A673 (cell line): Measurements from ENCODE around the gene FAM120B. TPM values are rescaled to one million over a fixed set of nuclear protein-coding genes. Genes with fewer than 3 reads are reported as not detected.

Source experiments
- BruUV-seq: library from RNA; stranded (reverse); fragments of 400-500 nt; replicated peaks from 2 replicates; lab custom pipeline; 2021; lab: Mats Ljungman, UMichigan
- CTCF ChIA-PET: fragments of 300-600 bp; sonication (Branson Sonifier 250); formaldehyde crosslinking; loops from one replicate; lab custom pipeline; 2022; ENCODE audit warnings: antibody characterized with exemption; lab: Charles Lee
- POLR2A ChIA-PET: fragments of 300-600 bp; sonication (Branson Sonifier 250); formaldehyde crosslinking; loops from one replicate; lab custom pipeline; 2022; ENCODE audit warnings: antibody characterized with exemption; ENCODE audit not compliant: low non-redundant PET; lab: Charles Lee
- DNase-seq: peaks from one replicate; pipeline ENCODE4 v3.0.0-alpha.2; 2015; ENCODE audit warnings: low spot score
- H3K27ac ChIP-seq: fragments of 200-600 bp; sonication (generic); 2 replicates; pipeline ENCODE4 v1.5.1; 2016; ENCODE audit warnings: mixed run types, low read depth, mild to moderate bottlenecking, mixed read lengths, antibody characterized with exemption, low read length; ENCODE audit not compliant: poor library complexity, severe bottlenecking
- H3K27me3 ChIP-seq: fragments of 200-600 bp; sonication (generic); replicated peaks from 2 replicates; pipeline ENCODE4 v1.6.1; 2017; ENCODE audit warnings: mixed run types, low read depth, mild to moderate bottlenecking, mixed read lengths, antibody characterized with exemption, low read length; ENCODE audit not compliant: insufficient read depth, poor library complexity
- H3K36me3 ChIP-seq: fragments of 200-600 bp; sonication (generic); 2 replicates; pipeline ENCODE4 v1.6.1; 2016; ENCODE audit warnings: mixed run types, mild to moderate bottlenecking, mixed read lengths, antibody characterized with exemption, low read length; ENCODE audit not compliant: insufficient read depth, poor library complexity, severe bottlenecking
- H3K4me1 ChIP-seq: fragments of 200-600 bp; sonication (generic); 2 replicates; pipeline ENCODE4 v1.6.1; 2017; ENCODE audit warnings: mixed run types, mild to moderate bottlenecking, mixed read lengths, antibody characterized with exemption, low read length; ENCODE audit not compliant: insufficient read depth, poor library complexity, severe bottlenecking
- H3K4me3 ChIP-seq: fragments of 200-600 bp; sonication (generic); 2 replicates; pipeline ENCODE4 v1.5.1; 2016; ENCODE audit warnings: low read depth, mixed run types, mild to moderate bottlenecking, mixed read lengths, low read length; ENCODE audit not compliant: poor library complexity, severe bottlenecking
- H3K9me3 ChIP-seq: fragments of 200-600 bp; sonication (generic); 2 replicates; pipeline ENCODE4 v1.6.1; 2016; ENCODE audit warnings: mixed run types, low read depth, mild to moderate bottlenecking, mixed read lengths, antibody characterized with exemption, low read length; ENCODE audit not compliant: poor library complexity, severe bottlenecking
- EZH2 ChIP-seq: fragments of 200-600 bp; sonication (generic); IDR thresholded peaks from 2 replicates; pipeline ENCODE4 v1.6.1; 2017; ENCODE audit warnings: borderline replicate concordance, low read depth, mild to moderate bottlenecking, mixed read lengths, antibody characterized with exemption, low read length; ENCODE audit not compliant: poor library complexity, severe bottlenecking
- intact Hi-C: fragments of 100-400 bp; cut with micrococcal nuclease; formaldehyde crosslinking; loops from one replicate; pipeline ENCODE4 v1.10.0; 2022; ENCODE audit not compliant: unreplicated experiment
- total RNA-seq: library from RNA; stranded (reverse); gene quantifications from 2 replicates; pipeline ENCODE4 v1.2.3, GENCODE V29; 2021
- TF ChIP-seq, protein P1 (sequence below): fragments of 300-800, 200-600 bp; sonication (generic); conservative IDR thresholded peaks from 2 replicates; pipeline ENCODE4 v1.5.1; 2017; ENCODE audit warnings: low read depth, mild to moderate bottlenecking, antibody characterized with exemption, low read length, moderate library complexity, mixed read lengths

Gene FAM120B
- total RNA-seq, 1 experiment from 2014 or later = 31.6 TPM

DNA sequence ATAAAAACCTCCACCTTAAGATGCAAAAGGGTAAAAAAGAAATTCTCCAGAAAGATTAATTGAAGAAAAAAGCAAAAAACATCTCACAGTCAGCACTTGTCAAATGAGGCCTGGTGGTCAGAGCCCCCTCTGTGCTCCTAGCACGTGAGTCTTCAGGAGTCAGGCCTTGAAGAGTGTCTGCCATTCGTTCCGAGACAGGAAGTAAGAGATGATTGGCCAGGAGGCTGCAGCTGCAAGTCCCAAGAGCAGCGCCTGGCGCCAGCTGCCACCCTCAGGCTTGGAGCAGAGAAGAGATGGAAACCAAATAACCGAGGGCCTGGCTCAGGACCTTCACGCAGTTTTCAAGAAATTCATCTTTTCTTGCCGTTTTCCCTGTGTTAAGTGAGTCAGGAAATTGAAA, 65.0 kb downstream of the FAM120B start:
- no TSS peak for BruUV-seq
- no peaks in the 10 kb centered on the region for H3K27me3 ChIP-seq
- H3K36me3 ChIP-seq = no peaks in the 10 kb centered on the region
- DNase-seq = no peak
- POLR2A ChIA-PET = no interaction called here
- no peaks in the 10 kb centered on the region for H3K4me1 ChIP-seq
- H3K27ac ChIP-seq = no peak overlapping the region
- no peaks in the 10 kb centered on the region for H3K9me3 ChIP-seq
- CTCF ChIA-PET = interaction anchor here (0.7 kb wide), 1 partner anchor 416 kb away, joined by 3 read pairs; no protein-coding TSS in a partner anchor
- TF ChIP-seq EZH2 = no peak
- TF ChIP-seq, protein P1, sequence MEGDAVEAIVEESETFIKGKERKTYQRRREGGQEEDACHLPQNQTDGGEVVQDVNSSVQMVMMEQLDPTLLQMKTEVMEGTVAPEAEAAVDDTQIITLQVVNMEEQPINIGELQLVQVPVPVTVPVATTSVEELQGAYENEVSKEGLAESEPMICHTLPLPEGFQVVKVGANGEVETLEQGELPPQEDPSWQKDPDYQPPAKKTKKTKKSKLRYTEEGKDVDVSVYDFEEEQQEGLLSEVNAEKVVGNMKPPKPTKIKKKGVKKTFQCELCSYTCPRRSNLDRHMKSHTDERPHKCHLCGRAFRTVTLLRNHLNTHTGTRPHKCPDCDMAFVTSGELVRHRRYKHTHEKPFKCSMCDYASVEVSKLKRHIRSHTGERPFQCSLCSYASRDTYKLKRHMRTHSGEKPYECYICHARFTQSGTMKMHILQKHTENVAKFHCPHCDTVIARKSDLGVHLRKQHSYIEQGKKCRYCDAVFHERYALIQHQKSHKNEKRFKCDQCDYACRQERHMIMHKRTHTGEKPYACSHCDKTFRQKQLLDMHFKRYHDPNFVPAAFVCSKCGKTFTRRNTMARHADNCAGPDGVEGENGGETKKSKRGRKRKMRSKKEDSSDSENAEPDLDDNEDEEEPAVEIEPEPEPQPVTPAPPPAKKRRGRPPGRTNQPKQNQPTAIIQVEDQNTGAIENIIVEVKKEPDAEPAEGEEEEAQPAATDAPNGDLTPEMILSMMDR = no peak
- intact Hi-C loops = no loop called here
- no peak overlapping the region for H3K4me3 ChIP-seq

DNA sequence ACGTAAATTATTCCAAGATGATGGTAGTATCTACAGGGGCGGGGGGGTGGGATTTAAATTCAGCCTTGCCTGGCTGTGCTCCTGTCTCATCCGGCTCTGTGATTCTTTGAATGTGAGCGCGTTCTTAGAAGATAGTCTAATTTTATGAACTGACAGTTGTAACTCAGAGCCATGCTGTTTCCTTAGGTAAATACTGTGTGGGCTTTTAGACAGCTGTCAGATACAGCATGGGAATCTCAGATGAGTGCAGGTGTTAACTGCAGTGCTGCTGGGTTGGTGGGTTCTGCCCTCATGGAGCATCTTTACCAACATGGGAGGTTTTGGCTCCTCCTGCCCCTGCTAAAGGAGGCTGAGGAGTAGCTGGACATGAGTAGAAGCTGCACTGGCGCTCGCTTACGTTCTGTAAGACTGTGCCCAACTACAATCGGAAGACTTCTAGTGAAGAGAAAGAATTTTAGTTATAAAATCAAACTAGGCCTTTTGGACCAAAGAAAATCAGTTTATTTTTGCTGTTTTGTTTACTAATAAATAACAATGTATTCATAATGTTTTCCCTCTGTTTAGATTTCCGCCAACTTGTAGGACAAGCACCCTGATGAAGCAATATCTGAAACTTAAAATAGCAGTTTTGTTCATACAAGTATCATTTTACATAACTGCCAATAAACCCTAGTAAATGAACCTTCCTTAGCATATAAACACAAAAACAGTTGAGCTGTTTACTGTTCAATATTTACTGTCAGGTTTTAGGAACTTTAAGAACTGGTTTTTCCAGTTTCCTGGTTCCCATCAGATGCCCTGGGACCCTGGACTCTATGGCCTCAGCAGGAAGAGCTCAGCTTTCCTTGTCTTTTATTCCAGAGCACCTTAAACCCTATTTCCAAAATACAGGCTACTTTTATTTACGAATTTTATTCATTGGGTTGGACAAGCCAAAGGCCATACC, 66.1 kb downstream of the FAM120B start:
- Histone ChIP-seq H3K27me3 (no peaks in the 10 kb centered on the region), H3K36me3 (no peaks in the 10 kb centered on the region), H3K4me3 (no peak overlapping the region), H3K27ac (no peak overlapping the region), H3K9me3 (no peaks in the 10 kb centered on the region), H3K4me1 (no peaks in the 10 kb centered on the region)
- ChIA-PET CTCF (no interaction called here), POLR2A (no interaction called here)
- intact Hi-C loops = no loop called here
- TF ChIP-seq EZH2 = no peak
- TF ChIP-seq, protein P1 = no peak
- no TSS peak for BruUV-seq
- no peak for DNase-seq

DNA sequence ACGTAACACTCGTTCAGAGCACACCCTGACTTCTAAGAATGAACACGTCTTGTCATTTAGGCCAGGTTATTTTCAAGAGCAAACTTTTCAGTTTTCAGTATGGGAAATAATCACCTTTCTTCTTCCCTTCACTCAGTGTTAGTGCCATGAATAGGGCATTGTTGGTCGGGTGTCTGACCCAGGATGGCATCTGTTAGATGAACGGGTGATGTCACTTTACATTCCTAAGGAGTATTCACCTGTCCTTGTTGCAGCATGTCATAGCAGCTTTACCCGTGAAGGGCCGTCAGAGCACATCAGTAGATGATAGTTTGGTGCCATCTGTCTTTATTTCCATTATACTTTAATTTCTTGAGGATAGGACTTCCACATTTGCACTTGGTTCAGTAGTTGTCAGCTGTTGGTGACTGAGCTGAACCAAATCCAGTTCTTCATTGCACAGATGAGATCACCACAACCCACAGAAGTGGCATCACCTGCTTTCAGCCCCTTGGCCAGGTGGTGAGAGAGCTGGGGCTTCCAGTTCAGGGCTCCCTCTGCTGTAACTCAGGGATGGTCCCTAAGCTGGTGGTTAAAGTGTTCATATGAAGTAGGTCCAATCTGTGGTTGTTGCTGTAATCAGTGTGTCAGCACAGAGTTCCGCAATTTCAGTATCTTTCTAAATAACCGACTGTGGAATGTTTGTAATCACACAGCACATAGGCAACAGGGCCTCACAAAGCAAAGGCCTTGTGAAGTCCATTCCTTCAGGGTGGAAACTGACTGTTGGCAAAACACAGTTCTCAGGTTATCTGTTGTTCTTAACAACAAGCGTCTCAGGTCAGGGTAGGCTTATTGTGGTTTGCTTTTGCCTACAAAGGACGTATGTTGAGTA, 68.2 kb downstream of the FAM120B start:
- TF ChIP-seq, protein P1 = no peak
- TF ChIP-seq EZH2 = no peak
- ChIA-PET POLR2A (interaction anchor here (0.6 kb wide), 1 partner anchor 22 kb away, joined by 4 read pairs; no protein-coding TSS in a partner anchor), CTCF (no interaction called here)
- Histone ChIP-seq H3K27ac (no peak overlapping the region), H3K36me3 (no peaks in the 10 kb centered on the region), H3K4me1 (no peaks in the 10 kb centered on the region), H3K27me3 (no peaks in the 10 kb centered on the region), H3K9me3 (no peaks in the 10 kb centered on the region), H3K4me3 (no peak overlapping the region)
- no TSS peak for BruUV-seq
- DNase-seq = no peak
- intact Hi-C loops = no loop called here
